ENCODE data around the gene KCNJ2. TPM values are rescaled to one million over a fixed set of nuclear protein-coding genes. Genes with fewer than 3 reads are reported as not detected.

KCNJ2 gene
- total and polyA plus RNA-seq, 2 experiments from 2014 or later, result 0.75 to 1.1 TPM

- no peak overlapping the region for H3K4me3 ChIP-seq
- no peaks in the 10 kb centered on the region for H3K27me3 ChIP-seq (replicated peaks; ENCODE audit: insufficient read depth)
- no peak for DNase-seq
- H3K27ac ChIP-seq, result no peak overlapping the region
- 66 to 69% methylated on average over 7 of the region's 7 CpGs for WGBS, 2 experiments (ENCODE audit: low coverage in 1 of 2, low lambda C conversion rate in 2 of 2, missing lambda C conversion rate in 2 of 2)
- no peak for TF ChIP-seq EZH2phosphoT487 (IDR thresholded peaks at IDR 0.05; ENCODE audit: insufficient read depth, low read depth)
- TF ChIP-seq EZH2 (IDR thresholded peaks at IDR 0.05; ENCODE audit: insufficient read depth, poor library complexity, severe bottlenecking), result no peak
- no peak overlapping the region for H3K4me2 ChIP-seq (ENCODE audit: unreplicated experiment)
- H4K20me1 ChIP-seq (ENCODE audit: insufficient read depth), result no peaks in the 10 kb centered on the region
- no peaks in the 10 kb centered on the region for H3K79me2 ChIP-seq (ENCODE audit: insufficient read depth)
- no peaks in the 10 kb centered on the region for H3K4me1 ChIP-seq (ENCODE audit: insufficient read depth)
- H3F3A ChIP-seq (ENCODE audit: insufficient read depth), result no peaks in the 10 kb centered on the region
- in situ Hi-C loops (cut with MboI), result no loop called here
- H3K36me3 ChIP-seq (ENCODE audit: low read depth), result no peaks in the 10 kb centered on the region
- no peaks in the 10 kb centered on the region for H3K9me2 ChIP-seq (ENCODE audit: insufficient read depth)
- no peak overlapping the region for H3K9ac ChIP-seq
- H2AFZ ChIP-seq, result no peak overlapping the region
- no peaks in the 10 kb centered on the region for H3K9me3 ChIP-seq (ENCODE audit: low read depth)
Measured at GRCh38 chr17:70208080-70208794, 38.9 kb downstream of the KCNJ2 start.

- H3K27me3 ChIP-seq (replicated peaks; ENCODE audit: insufficient read depth), result no peaks in the 10 kb centered on the region
- no peaks in the 10 kb centered on the region for H3K9me3 ChIP-seq (ENCODE audit: low read depth)
- H3K4me2 ChIP-seq (ENCODE audit: unreplicated experiment), result no peak overlapping the region
- H3K9ac ChIP-seq, result no peak overlapping the region
- H3K4me1 ChIP-seq (ENCODE audit: insufficient read depth), result no peaks in the 10 kb centered on the region
- no peak for DNase-seq
- no peaks in the 10 kb centered on the region for H3K79me2 ChIP-seq (ENCODE audit: insufficient read depth)
- no peak overlapping the region for H2AFZ ChIP-seq
- H3K9me2 ChIP-seq (ENCODE audit: insufficient read depth), result no peaks in the 10 kb centered on the region
- H3F3A ChIP-seq (ENCODE audit: insufficient read depth), result no peaks in the 10 kb centered on the region
- no peaks in the 10 kb centered on the region for H3K36me3 ChIP-seq (ENCODE audit: low read depth)
- no peaks in the 10 kb centered on the region for H4K20me1 ChIP-seq (ENCODE audit: insufficient read depth)
- no peak overlapping the region for H3K4me3 ChIP-seq
- TF ChIP-seq EZH2 (IDR thresholded peaks at IDR 0.05; ENCODE audit: insufficient read depth, poor library complexity, severe bottlenecking), result no peak
- TF ChIP-seq EZH2phosphoT487 (IDR thresholded peaks at IDR 0.05; ENCODE audit: insufficient read depth, low read depth), result no peak
- 33 to 38% methylated on average over 6 of the region's 6 CpGs for WGBS, 2 experiments (ENCODE audit: low coverage in 1 of 2, low lambda C conversion rate in 2 of 2, missing lambda C conversion rate in 2 of 2)
- in situ Hi-C loops (cut with MboI), result no loop called here
- no peak overlapping the region for H3K27ac ChIP-seq
Measured at GRCh38 chr17:70208825-70209555, 39.7 kb downstream of the KCNJ2 start.

- Histone ChIP-seq H3F3A (ENCODE audit: insufficient read depth) (no peaks in the 10 kb centered on the region), H3K9me3 (ENCODE audit: low read depth) (no peaks in the 10 kb centered on the region), H3K4me1 (ENCODE audit: insufficient read depth) (no peaks in the 10 kb centered on the region), H3K27ac (no peak overlapping the region), H3K79me2 (ENCODE audit: insufficient read depth) (no peaks in the 10 kb centered on the region), H3K9me2 (ENCODE audit: insufficient read depth) (no peaks in the 10 kb centered on the region), H3K4me2 (ENCODE audit: unreplicated experiment) (no peak overlapping the region), H3K27me3 (replicated peaks; ENCODE audit: insufficient read depth) (no peaks in the 10 kb centered on the region; the same call in 1 of the 2 replicates), H4K20me1 (ENCODE audit: insufficient read depth) (no peaks in the 10 kb centered on the region), H2AFZ (no peak overlapping the region), H3K36me3 (ENCODE audit: low read depth) (no peaks in the 10 kb centered on the region), H3K9ac (no peak overlapping the region), H3K4me3 (no peak overlapping the region)
- DNase-seq, result no peak
- in situ Hi-C loops (cut with MboI), result no loop called here
- 51 to 52% methylated on average over 4 of the region's 4 CpGs for WGBS, 2 experiments (ENCODE audit: low coverage in 1 of 2, low lambda C conversion rate in 2 of 2, missing lambda C conversion rate in 2 of 2)
- no peak for TF ChIP-seq EZH2 (IDR thresholded peaks at IDR 0.05; ENCODE audit: insufficient read depth, poor library complexity, severe bottlenecking)
Measured at GRCh38 chr17:70215656-70216055, 46.3 kb downstream of the KCNJ2 start.

DNA sequence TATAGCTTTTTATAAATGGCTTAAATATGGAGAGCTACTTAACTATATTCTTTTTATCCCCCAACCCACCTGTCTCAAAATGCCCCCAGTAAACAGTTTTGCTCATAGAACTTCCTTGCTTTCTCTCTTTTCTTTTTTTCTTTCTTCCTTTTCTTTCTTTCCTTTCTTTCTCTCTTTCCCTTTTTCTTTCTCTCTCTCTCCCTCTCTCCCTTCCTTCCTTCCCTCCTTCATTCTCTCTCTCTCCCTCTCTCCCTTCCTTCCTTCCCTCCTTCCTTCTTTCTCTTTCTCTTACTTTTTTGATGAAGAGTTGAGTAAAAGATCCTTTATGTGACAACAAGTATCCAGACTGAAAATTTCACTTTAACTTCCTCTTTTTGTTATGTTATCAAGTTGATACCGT is 48.2 kb downstream of the KCNJ2 start:
- WGBS, 2 experiments (ENCODE audit: low coverage in 1 of 2, low lambda C conversion rate in 2 of 2, missing lambda C conversion rate in 2 of 2), result 33 to 35% methylated on average over 1 of the region's 1 CpG
- no peak overlapping the region for H3K27ac ChIP-seq
- H3K27me3 ChIP-seq (replicated peaks; ENCODE audit: insufficient read depth), result no peaks in the 10 kb centered on the region; the same call in 1 of the 2 replicates
- H3K9me3 ChIP-seq (ENCODE audit: low read depth), result no peaks in the 10 kb centered on the region
- DNase-seq, result no peak
- no peaks in the 10 kb centered on the region for H3K36me3 ChIP-seq (ENCODE audit: low read depth)
- no peak overlapping the region for H3K9ac ChIP-seq
- no peak overlapping the region for H3K4me2 ChIP-seq (ENCODE audit: unreplicated experiment)
- TF ChIP-seq EZH2 (IDR thresholded peaks at IDR 0.05; ENCODE audit: insufficient read depth, poor library complexity, severe bottlenecking) (no peak), EZH2phosphoT487 (IDR thresholded peaks at IDR 0.05; ENCODE audit: insufficient read depth, low read depth) (no peak)
- H3K79me2 ChIP-seq (ENCODE audit: insufficient read depth), result no peaks in the 10 kb centered on the region
- H3K4me3 ChIP-seq, result no peak overlapping the region
- H4K20me1 ChIP-seq (ENCODE audit: insufficient read depth), result no peaks in the 10 kb centered on the region; the same call in 1 of the 2 replicates
- in situ Hi-C loops (cut with MboI), result no loop called here
- H3K4me1 ChIP-seq (ENCODE audit: insufficient read depth), result no peaks in the 10 kb centered on the region
- no peak overlapping the region for H2AFZ ChIP-seq
- no peaks in the 10 kb centered on the region for H3K9me2 ChIP-seq (ENCODE audit: insufficient read depth)
- H3F3A ChIP-seq (ENCODE audit: insufficient read depth), result no peaks in the 10 kb centered on the region

All from GM23248 (cell line).